Jurkat, Clone E6-1 (cell line): ENCODE results near the gene RAB40A.
"Not testable (repeated sequence)": the region's sequence is repeated elsewhere in the genome, so short reads cannot be mapped to it uniquely, and the experiment has no call there.

Experiments used
- DNase-seq: peaks from one replicate; pipeline ENCODE4 v3.0.0-alpha.2; 2011; ENCODE audit warnings: low read depth, low spot score
- H3K4me3 ChIP-seq: 2 replicates; pipeline ENCODE4 v1.5.1; 2011; ENCODE audit warnings: mild to moderate bottlenecking, low read length, control low read depth, moderate library complexity

Gene RAB40A

GRCh38 chrX:103475381-103475780 is 43.9 kb downstream of the RAB40A start:
- no peak overlapping the region for H3K4me3 ChIP-seq
- DNase-seq = no peak

GRCh38 chrX:103469977-103470376 is 49.3 kb downstream of the RAB40A start:
- not testable (repeated sequence) for DNase-seq, H3K4me3 ChIP-seq

- no peak for DNase-seq
- no peak overlapping the region for H3K4me3 ChIP-seq
These were observed 51.4 kb downstream of the RAB40A start for GRCh38 chrX:103467887-103468286.

- no peak for DNase-seq
- H3K4me3 ChIP-seq = no peak overlapping the region
These were observed 52.1 kb downstream of the RAB40A start for GRCh38 chrX:103467156-103467555.

GRCh38 chrX:103464774-103465117 is 54.5 kb downstream of the RAB40A start:
- peak overlapping the region; percentile 49 for H3K4me3 ChIP-seq
- DNase-seq = peak; percentile 59

- peak overlapping the region; percentile 49 for H3K4me3 ChIP-seq
- peak; percentile 12 for DNase-seq
These were observed 55.1 kb downstream of the RAB40A start for GRCh38 chrX:103464072-103464773.

- no peak for DNase-seq
- no peak overlapping the region for H3K4me3 ChIP-seq
These were observed 58.1 kb downstream of the RAB40A start for GRCh38 chrX:103461156-103461555.

- DNase-seq, H3K4me3 ChIP-seq: not testable (repeated sequence)
These were observed 59.1 kb downstream of the RAB40A start for GRCh38 chrX:103460001-103460755.

- DNase-seq = no peak
- no peak overlapping the region for H3K4me3 ChIP-seq
These were observed 65.6 kb downstream of the RAB40A start for GRCh38 chrX:103453655-103454054.
